ENCODE results near the gene TFCP2L1.

DNA sequence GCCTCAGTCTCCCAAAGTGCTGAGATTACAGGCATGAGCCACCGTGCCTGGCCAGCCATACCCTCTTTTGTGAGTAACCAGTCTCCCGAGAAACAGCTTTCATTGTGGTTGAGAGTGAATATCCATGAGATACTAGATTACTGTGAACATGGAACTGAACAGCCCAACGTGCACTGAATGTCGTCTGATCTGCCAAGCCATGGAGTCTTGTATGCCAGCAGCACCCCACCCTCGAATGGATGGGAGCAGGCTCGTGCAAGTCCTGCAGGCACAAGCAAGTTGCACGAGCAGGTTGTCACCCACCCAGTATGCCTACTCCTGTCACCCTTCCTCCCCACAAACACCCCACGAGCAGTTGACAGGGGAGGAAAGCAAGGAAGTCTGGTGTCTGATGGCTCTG lies 36.5 kb upstream of the TFCP2L1 start:
- no peak for TF ChIP-seq ZNF677 (tag by site-specific recombination; IDR thresholded peaks at IDR 0.05)
- no peak for TF ChIP-seq ZNF639 (tag by site-specific recombination; IDR thresholded peaks at IDR 0.05)
